LHCN-M2 (cell line): ENCODE data around the gene PCBP3. TPM values are rescaled to one million over a fixed set of nuclear protein-coding genes. Genes with fewer than 3 reads are reported as not detected.
"Not testable (repeated sequence)": the region's sequence is repeated elsewhere in the genome, so short reads cannot be mapped to it uniquely, and the experiment has no call there.

Source experiments
- DNase-seq: peaks from one replicate; pipeline ENCODE4 v3.0.0-alpha.2; 2012; ENCODE audit warnings: low read depth
- total RNA-seq: library from RNA; depleted of rRNA; stranded (reverse); fragments of >200 nt; gene quantifications from 2 replicates; pipeline ENCODE4 v1.2.3, GENCODE V29; 2014

PCBP3 gene
- total RNA-seq, 1 experiment from 2014 or later: 3.8 TPM

DNA sequence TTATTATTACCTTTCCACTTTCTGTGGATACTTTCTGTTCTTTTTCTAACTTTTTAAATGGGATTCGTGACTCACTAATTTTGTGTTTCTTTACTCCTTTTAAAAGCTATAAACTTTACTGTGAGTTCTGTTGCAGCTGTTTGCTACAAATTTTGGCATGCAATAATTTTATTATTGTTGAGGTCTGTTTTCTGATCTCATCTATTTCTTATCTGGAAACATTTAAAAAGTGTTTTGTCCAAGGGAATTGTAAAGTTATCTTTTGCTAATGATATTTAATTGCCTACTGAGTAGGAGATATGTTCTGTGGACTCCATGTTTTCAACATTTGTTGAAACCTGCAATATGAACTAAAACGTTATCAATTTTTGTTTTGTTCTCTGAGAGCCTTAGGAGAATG is 199.9 kb downstream of the PCBP3 start:
- peak; percentile 50 for DNase-seq

DNA sequence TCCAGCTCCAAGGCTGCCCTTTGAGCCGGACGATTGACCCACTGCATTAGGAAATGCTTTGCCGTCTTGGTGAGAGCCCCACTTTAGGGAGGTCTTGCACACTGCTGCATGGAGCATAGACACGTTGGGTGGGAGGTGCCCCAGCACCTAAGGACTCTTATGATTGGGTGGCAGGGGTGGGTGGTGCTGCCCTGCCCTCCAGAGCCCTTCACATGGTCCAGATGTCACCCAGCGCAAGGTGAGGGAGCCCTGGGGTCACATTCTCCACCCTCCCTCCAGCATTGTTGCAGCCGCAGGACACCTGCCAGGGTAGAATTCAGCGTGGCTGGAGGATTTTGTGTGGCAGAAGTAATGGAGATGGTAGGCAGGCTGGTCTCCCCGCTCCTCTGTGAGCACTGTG is 200.7 kb downstream of the PCBP3 start:
- no peak for DNase-seq

DNA sequence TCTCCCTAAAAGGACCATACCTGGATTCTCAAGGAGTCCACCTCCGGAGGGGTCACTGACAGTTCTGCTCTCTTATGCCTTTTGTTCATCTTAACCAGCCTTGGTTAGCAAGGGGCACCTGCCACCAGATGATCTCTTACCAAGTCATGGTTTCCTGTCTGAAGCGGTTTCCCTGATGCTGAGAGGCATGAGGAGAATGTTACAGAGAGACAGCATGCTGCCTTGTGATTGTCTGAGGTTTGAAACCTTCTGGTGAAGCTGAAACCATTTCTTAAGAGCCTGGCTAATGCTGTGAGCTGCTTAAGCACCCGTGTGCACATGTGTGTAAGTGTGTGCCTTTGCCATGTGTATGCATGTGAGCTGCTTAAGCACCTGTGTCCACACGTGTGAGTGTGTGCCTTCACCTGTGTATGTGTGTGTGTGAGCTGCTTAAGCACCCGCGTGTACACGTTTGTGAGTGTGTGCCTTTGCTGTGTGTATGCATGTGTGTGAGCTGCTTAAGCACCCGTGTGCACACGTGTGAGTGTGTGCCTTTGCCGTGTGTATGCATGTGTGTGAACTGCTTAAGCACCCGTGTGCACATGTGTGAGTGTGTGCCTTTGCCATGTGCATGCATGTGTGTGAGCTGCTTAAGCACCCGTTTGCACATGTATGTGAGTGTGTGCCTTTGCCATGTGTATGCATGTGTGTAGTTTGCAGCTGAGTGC is 201.7 kb downstream of the PCBP3 start:
- DNase-seq: no peak

DNA sequence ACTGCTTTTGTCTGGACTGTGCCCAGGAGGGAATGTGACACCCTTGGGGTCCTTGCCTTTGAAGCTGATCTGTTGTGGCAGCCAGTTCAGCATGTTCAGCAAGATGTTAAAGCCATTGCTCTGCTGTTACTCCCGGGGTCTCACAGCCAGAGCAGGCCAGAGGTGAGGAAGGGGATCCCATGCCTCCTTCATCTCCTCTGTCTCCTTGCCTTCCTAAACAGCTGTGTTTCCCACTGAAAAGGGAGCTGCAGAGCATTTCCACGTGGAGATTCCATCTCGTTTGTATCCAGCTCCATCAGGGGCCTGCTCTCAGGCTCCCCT is 202.2 kb downstream of the PCBP3 start:
- no peak for DNase-seq

DNA sequence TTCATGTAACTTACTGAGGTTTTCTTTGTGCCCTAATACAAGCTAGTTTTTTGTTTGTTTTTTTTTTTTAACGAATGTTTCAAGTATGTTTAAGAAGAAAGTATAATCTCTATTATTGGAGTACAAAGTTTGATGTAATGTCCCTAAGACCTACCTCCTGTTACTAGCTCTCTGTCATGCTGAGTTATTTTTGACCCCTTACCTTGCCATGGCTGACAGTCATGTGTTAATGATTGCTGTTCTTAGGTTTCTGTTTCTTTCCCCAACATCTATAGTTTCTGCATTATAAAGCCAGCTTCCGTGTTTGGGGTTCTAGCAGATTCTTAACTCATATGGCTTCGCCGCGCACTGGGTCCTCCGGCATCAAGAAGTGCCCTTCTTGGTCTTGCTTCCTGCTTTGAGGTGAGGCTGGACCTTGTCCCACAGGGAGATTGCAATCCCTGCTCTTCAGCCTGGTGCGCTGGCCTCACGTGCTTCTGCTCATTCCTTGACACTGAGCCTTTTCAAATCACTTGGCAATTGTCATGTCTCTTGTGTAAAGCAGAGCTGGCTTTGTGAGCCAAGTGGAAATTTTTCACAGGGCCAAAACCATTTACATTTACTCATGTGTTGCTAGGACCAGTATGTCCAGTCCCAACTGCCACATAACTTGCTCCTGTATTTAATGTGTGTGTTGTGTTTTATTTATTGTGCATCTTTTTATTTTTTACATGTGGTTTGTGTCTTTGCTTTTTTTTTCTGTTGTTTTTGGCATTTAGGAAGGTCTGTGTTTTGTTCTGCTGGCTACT is 203.0 kb downstream of the PCBP3 start:
- DNase-seq: no peak

DNA sequence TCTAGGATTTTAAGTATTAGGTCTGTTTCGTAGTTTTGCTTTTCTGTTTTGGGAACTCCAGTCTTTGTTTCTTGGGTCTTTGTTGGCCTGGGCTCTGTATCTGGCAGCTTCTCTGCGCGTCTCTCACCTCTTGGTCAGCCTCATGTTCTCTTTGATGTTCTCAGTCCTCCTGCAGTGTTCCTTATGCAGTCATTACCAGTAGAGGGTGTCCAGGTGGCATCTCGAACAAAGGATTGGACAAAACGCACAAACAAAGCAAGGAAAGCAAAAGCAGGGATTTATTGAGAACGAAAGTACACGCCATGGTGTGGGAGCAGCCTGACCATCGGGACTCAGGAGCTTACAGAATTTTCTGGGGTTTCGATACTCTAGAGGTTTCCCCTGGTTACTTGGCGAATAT is 204.3 kb downstream of the PCBP3 start:
- DNase-seq: no peak

DNA sequence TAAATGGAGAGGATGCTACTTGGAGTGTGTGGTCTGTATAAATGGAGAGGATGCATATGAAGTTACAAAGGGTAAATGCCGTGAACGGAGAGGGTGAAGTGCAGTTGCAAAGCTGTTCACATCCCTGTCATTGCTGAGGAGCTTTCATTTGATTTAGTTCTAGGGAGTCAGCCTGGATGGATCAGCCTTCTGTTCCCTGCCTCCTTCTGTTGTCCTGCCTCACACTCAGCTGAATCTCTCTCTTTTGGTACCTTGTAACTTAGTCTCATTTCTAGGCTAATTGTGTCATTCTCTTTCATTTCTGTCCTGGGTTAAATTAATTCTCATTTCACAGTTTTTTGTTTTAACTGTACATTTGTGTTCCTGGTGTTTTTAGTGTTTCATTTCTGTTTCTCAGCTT is 204.8 kb downstream of the PCBP3 start:
- DNase-seq: no peak

DNA sequence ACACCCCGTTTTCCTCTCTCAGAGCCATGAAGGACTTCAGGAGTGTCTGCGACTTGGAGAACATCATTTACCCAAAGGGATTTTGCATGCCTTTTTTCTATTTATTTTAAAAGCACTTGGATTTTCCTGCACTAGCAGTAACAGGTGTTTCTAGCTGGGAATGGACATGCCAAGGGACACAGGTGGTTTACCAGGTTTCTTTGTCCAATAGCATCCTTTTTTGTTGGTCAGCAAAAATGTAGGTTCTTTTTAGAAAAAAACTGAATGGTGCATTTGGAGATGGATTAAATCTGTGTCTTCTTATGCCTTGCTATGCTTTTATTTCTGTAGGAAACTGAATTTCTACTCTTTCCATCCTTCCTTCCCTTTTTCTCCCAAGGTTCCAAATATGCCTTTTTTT is 205.3 kb downstream of the PCBP3 start:
- no peak for DNase-seq

DNA sequence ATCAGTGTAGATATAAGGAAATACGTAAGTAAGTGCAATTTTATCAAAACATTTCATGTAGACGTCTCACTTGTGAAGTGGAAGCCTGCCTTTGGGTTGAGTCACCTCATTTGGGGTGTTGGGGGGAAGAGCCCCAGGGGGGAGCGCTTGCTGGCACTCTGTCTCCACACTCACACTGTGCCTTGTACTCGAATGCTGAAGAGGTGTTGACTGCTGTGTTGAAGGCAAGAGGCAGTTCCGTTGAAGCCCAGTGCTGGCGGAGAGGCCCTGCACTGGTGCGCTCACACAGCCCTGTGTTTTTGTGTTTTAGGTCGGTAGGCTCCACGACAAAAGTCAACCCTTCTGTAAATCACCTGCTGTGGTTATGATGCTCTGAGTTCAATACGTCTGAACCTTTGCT is 206.1 kb downstream of the PCBP3 start:
- DNase-seq: no peak

DNA sequence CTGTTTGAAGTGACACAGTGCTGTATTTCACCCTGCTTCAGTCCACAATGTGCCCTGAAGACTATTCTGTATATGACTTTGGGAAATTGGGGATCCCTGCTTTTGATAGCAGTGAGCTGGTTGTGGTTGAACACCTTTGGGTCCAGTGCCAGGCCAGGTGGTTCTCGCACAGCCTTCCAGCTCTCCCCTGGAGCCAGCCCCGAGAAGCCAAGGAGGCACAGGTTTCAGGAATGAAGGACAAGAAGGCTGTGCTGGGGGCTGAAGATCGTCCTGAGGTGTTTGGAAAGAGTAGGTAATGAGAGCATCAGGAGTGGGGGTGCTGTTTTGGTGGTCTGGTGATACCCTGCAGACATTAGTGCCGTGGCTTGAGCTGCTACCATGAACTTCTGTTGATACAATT is 206.7 kb downstream of the PCBP3 start:
- no peak for DNase-seq

DNA sequence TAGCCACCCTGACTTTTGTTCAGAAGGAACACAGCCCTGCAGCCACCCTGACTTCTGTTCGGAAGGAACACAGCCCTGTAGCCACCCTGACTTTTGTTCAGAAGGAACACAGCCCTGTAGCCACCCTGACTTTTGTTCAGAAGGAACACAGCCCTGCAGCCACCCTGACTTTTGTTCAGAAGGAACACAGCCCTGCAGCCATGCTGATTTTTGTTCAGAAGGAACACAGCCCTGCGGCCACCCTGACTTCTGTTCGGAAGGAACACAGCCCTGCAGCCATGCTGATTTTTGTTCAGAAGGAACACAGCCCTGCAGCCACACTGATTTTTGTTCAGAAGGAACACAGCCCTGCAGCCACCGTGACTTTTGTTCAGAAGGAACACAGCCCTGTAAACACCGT is 208.9 kb downstream of the PCBP3 start:
- not testable (repeated sequence) for DNase-seq

DNA sequence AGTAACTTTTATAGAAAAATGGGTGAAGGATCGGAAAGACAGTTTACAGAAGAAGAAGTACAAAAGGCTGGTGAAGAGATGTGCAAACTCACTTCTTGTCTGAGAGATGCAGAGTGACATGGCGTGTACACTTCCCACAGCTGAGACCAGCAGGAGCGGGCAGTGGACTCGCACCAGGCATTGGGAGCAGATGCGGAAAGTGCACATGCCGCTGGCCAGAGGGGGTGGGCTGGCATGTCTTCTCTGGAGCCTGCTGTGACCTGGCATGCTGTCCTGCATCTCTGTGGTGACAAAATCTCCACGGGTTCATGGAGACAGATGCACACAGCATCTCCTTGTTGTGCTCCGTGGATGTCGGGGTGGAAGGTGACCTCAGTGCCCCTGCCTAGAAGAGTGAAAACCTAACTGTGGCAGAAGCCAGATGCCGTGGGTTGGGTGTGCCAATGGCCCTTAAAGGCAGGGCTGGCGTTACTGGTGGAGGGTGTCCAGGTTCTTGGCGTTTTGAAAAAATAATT is 209.4 kb downstream of the PCBP3 start:
- no peak for DNase-seq

DNA sequence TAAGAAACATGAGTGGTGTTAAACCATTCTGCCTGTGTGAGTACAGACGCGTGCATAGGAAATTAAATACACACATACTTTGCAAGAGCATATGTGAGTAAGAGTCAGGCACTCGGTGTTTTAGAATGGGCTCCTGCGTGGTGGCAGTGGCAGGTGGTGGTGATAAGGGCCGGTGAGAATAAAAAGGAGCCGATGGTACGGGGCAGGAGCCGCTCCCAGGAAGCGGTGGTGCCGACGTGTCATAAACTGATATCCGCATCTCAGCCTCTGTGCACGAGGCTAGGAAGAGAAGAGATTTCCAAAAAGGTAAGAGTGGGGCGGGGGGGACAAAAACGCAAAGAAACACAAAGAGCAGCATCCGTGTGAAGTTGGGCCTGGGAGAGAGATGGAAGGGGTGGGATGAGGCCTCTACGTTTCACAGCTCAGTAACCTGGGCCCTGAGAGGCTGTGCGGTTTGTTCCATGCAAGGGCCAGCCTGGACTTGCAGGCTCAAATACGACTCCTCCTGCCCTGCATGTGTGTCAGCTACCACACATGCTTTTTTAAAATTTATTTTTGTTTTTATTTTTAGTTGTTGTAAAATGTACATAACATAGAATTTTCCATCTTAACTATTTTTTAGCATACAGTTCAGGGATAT is 210.3 kb downstream of the PCBP3 start:
- no peak for DNase-seq

DNA sequence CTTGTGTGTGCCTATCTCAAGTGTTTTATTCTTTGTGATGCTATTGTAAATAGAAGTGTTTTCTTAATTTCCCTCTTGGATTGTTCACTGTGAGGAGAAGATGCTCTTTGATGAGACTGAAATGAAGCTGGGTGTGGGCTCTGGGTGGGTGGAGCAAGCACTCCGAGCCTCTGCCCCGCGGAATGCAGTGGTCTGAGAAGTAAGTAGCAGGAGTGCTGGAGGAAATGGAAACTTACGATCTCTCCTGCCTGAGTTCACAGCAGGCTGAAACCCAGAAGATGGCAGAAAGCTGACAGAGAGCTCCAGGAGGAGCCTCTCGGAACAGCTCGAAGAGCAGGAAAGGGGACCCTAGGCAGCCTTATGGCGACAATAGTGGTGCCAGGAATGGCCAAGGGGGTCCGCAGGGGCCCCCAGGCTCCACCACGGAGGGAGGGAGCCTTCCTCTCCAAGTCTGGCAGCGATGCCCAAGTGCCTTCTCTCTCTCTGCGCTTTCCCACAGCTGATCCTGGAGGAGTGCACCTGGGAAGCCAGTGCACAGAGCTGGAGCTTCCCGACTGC is 211.2 kb downstream of the PCBP3 start:
- DNase-seq: no peak

DNA sequence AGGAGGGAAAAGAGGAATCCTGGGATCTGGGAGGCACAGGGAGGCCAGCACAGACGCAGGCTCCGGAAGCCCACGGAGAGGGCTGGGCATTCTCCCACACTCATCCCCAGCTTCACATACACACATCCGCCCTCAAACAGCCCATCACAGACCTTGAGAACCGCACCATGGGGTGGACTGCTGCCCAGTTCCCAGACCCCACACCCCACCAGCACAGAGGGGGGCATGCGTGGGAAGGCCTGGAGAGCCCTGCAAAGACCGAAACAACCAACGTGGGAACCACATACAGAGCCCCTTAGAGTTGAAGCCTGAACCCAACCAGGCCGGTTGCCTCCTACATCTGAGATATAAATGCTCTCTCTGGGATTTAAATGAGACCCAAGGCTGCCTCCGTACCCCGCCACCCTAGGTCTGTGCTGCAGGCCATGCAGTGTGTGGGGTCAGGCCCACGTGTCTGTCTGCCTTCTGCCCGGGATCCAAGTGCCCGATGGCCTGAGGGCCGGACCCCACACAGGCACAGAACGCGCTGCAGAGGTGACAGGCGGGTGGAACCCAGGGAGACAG is 211.8 kb downstream of the PCBP3 start:
- DNase-seq: no peak

DNA sequence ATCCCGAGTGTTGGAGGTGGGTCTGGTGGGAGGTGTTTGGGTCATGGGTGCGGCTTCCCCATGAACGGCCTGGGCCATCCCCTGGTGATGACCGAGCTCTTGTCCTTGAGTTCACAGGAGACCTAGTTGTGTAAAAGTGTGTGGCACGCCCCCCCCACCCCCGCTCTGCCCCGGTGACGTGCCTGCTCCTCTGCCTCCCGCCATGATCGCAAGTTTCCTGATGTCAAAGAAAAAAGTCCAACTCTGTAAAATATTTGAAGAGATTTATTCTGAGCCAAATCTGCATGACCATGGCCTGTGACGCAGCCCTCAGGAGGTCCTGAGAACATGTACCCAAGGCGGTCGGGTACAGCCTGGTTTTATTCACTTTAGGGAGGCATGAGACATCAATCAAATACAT is 212.9 kb downstream of the PCBP3 start:
- no peak for DNase-seq

DNA sequence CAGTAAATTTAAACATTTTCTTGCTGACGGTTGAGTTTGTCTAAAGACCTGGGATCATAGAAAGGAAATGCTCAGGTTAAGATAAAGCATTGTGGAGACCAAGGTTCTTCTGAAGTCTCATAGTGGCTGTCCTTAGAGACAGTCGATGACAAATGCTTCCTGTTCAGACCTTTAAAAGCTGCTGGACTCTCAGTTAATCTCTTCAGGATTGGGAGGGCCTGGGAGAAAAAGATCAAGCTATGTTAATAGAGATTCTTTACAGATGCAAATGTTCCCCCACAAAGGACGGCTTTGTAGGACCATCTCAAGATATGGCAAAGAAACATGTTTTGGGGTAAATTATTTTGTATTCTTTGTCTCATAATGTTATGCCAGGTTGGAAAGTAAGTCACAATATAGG is 213.4 kb downstream of the PCBP3 start:
- DNase-seq: no peak

DNA sequence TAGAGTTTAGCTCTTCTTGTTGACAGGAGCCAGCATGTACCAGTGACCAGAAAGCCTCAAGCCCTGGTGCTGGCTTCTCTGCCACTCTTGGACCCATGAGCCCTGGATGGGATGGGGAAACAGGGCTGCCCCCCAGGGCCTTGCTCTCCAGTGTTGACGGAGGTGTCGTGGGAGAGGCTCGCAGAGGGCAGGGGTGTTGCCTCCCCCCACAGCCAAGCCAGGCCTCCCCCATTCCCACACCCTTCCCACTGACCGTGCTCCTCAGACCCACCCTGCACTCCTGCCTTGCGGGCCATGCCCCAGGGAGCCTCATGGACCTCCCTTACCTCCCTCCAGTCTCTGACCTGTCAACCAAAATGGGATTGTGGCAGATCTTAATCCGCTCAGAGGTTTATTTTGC is 214.2 kb downstream of the PCBP3 start:
- no peak for DNase-seq

DNA sequence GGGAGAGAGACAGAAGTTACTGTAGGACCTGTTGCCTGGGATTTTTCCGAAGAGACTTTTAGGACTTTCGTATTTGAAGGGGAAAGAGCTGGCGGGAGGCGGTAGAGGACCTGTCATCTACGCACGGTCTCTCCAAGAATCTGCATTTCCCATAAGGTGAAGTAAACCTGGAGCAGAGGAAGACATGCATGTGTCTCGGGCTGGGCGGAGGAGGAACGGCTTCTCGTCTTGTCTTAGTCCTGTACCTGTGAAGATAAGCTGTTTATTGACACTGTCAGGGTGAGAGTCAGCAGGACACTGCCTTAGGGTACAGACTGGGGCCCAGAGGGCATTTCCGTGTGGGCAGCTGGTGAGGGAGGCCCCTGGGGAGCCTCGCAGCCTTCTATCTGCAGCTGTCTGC is 214.7 kb downstream of the PCBP3 start:
- no peak for DNase-seq

DNA sequence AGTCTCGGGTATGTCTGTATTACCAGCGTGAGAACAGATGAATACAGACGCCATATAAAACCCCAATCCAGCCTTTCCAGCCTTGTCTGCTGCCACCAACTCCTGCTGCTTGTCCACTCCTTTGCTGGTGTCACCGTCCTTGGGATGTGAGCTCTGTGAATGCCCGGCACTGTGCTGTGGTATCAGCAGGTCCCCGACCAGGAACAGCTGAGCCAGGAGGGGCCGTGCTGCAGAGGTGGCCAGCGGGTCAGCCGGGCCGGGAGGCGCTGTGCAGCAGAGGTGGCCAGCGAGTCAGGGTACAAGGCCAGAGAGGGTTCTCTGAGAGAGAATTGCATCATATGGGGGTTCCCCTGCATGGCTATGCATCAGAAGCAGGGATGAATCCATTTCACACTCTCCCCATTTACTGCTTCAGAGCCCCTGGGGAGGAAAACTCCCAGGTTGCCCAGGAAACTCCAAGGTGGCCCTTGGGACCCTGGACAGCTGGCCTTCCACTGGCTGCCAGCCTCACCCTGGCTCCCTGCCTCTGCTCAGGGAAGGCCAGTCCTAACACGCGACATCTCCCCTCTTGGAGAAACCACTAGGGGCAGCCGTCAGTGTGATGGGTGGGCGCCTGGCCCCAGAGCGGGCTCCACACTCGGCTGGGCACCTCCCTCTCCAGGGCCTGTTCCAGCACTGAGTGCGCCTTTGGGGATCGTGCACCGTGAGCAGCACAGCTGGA is 215.7 kb downstream of the PCBP3 start:
- DNase-seq: no peak

DNA sequence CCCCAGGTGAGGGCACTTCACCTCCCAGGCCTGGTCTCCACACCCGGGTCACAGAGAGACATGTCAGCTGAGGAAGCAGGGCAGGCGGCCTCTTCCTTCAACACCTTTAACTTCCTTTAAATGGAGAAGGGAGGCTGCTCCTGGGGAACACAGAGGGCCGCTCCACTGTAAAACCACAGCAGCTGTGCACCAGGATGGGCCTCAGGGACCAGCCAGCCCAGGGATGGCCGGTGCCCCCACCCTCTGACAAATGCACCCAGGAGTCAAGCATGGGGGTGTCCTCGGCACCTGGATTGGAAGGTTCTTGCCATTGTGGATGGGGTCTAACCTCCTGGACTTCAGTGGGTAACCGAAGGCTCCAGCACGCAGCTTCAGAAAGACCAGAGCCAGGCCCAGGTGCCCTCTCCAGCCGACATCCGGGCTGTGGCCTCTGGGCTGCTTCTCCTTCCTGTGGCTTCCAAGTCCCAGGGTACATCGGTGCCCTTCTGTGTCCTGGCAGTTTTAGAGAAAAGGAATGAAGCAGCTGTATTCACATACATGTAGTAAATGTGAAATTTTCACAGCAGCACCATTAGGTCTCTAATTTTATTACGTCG is 216.3 kb downstream of the PCBP3 start:
- no peak for DNase-seq
